ENCODE results near the gene RAPGEF1.

DNA sequence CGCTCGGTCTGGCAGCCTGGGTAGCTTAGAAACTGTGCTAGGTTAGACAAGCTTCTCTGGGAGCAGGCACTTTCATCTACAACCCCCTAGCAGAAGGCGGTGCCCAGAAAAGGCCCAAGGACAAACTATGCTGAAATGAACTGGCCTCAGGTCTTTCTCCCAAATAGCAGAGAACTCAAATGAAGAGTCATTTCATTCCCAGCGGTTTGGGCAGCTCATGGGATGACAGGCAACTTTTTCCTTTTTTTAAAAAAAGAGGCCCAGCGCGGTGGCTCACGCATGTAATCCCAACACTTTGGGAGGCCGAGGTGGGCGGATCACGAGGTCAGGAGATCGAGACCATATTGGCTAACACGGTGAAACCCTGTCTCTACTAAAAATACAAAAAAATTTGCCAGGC, 2.5 kb downstream of the RAPGEF1 start:
- TF ChIP-seq, protein P1, sequence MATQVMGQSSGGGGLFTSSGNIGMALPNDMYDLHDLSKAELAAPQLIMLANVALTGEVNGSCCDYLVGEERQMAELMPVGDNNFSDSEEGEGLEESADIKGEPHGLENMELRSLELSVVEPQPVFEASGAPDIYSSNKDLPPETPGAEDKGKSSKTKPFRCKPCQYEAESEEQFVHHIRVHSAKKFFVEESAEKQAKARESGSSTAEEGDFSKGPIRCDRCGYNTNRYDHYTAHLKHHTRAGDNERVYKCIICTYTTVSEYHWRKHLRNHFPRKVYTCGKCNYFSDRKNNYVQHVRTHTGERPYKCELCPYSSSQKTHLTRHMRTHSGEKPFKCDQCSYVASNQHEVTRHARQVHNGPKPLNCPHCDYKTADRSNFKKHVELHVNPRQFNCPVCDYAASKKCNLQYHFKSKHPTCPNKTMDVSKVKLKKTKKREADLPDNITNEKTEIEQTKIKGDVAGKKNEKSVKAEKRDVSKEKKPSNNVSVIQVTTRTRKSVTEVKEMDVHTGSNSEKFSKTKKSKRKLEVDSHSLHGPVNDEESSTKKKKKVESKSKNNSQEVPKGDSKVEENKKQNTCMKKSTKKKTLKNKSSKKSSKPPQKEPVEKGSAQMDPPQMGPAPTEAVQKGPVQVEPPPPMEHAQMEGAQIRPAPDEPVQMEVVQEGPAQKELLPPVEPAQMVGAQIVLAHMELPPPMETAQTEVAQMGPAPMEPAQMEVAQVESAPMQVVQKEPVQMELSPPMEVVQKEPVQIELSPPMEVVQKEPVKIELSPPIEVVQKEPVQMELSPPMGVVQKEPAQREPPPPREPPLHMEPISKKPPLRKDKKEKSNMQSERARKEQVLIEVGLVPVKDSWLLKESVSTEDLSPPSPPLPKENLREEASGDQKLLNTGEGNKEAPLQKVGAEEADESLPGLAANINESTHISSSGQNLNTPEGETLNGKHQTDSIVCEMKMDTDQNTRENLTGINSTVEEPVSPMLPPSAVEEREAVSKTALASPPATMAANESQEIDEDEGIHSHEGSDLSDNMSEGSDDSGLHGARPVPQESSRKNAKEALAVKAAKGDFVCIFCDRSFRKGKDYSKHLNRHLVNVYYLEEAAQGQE (IDR thresholded peaks at IDR 0.05; ENCODE audit: low read depth), result no peak
- TF ChIP-seq TCF12 (IDR thresholded peaks at IDR 0.05; ENCODE audit: low read depth), result no peak
- no peak for TF ChIP-seq CREB1 (IDR thresholded peaks at IDR 0.05; ENCODE audit: low read depth)
- no peak for TF ChIP-seq RAD21 (IDR thresholded peaks at IDR 0.05; ENCODE audit: low read depth)
- TF ChIP-seq TEAD4 (IDR thresholded peaks at IDR 0.05), result no peak
- TF ChIP-seq EGR1 (IDR thresholded peaks at IDR 0.05), result no peak
- no peak for TF ChIP-seq EP300 (IDR thresholded peaks at IDR 0.05; ENCODE audit: borderline replicate concordance)
- TF ChIP-seq CEBPB (IDR thresholded peaks at IDR 0.05), result no peak
- TF ChIP-seq, protein P2, sequence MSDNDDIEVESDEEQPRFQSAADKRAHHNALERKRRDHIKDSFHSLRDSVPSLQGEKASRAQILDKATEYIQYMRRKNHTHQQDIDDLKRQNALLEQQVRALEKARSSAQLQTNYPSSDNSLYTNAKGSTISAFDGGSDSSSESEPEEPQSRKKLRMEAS (IDR thresholded peaks at IDR 0.05), result no peak
- TF ChIP-seq TAF1 (IDR thresholded peaks at IDR 0.05; ENCODE audit: low read depth), result no peak
- TF ChIP-seq NFIC (IDR thresholded peaks at IDR 0.05), result no peak
- no peak for TF ChIP-seq ZBTB7A (IDR thresholded peaks at IDR 0.05; ENCODE audit: low read depth)
- no peak for TF ChIP-seq YY1 (IDR thresholded peaks at IDR 0.05; ENCODE audit: low read depth)
